ENCODE measurements around the gene MPZL3. TPM values are rescaled to one million over a fixed set of nuclear protein-coding genes. Genes with fewer than 3 reads are reported as not detected.

MPZL3 gene
- total and polyA plus RNA-seq, 2 experiments from 2014 or later, result 0.92 to 2.9 TPM

- Histone ChIP-seq H3F3A (replicated peaks; ENCODE audit: low read depth) (no peaks in the 10 kb centered on the region), H3K79me2 (replicated peaks; ENCODE audit: insufficient read depth) (no peaks in the 10 kb centered on the region), H3K36me3 (ENCODE audit: insufficient read depth) (no peaks in the 10 kb centered on the region), H4K20me1 (replicated peaks; ENCODE audit: insufficient read depth) (no peaks in the 10 kb centered on the region), H3K4me3 (no peak overlapping the region), H3K9me2 (ENCODE audit: insufficient read depth) (no peaks in the 10 kb centered on the region), H3K27ac (ENCODE audit: low read depth) (no peak overlapping the region), H2AFZ (no peak overlapping the region), H3K27me3 (ENCODE audit: insufficient read depth) (no peaks in the 10 kb centered on the region), H3K4me1 (ENCODE audit: insufficient read depth) (no peaks in the 10 kb centered on the region; the same call in 1 of the 2 replicates), H3K4me2 (no peak overlapping the region)
- ATAC-seq (no peak), DNase-seq (ENCODE audit: low spot score) (no peak)
- Mint-ChIP-seq H3K4me3 (no peak overlapping the region), H3K9me3 (no peaks in the 10 kb centered on the region), H3K27me3 (ENCODE audit: insufficient read depth, low read depth, poor library complexity) (no peaks in the 10 kb centered on the region), H3K4me1 (no peaks in the 10 kb centered on the region; the same call in 2 of the 3 replicates), H3K27ac (no peak overlapping the region), H3K36me3 (ENCODE audit: low read depth) (no peaks in the 10 kb centered on the region)
- TF ChIP-seq ZNF114 (CRISPR knock-in tag; IDR thresholded peaks at IDR 0.05), result no peak
- no peak for TF ChIP-seq ZNF462 (CRISPR knock-in tag; IDR thresholded peaks at IDR 0.05)
- no peak for TF ChIP-seq ZNF331 (CRISPR knock-in tag; IDR thresholded peaks at IDR 0.05; ENCODE audit: low read depth)
- TF ChIP-seq EZH2 (IDR thresholded peaks at IDR 0.05; ENCODE audit: low read depth, unreplicated experiment), result no peak
- TF ChIP-seq JUNB (IDR thresholded peaks at IDR 0.05; ENCODE audit: unreplicated experiment), result no peak
These were observed 29.7 kb downstream of the MPZL3 start for GRCh38 chr11:118222437-118222836.

- H3K4me3 Mint-ChIP-seq, result no peak overlapping the region
- DNase-seq (ENCODE audit: low spot score) (no peak), ATAC-seq (no peak)
- H3K4me1 Mint-ChIP-seq, result no peaks in the 10 kb centered on the region; the same call in 2 of the 3 replicates
- Histone ChIP-seq H3K9me2 (ENCODE audit: insufficient read depth) (no peaks in the 10 kb centered on the region), H2AFZ (no peak overlapping the region), H3K27ac (ENCODE audit: low read depth) (no peak overlapping the region), H3F3A (replicated peaks; ENCODE audit: low read depth) (no peaks in the 10 kb centered on the region), H3K27me3 (ENCODE audit: insufficient read depth) (no peaks in the 10 kb centered on the region), H3K36me3 (ENCODE audit: insufficient read depth) (no peaks in the 10 kb centered on the region), H4K20me1 (replicated peaks; ENCODE audit: insufficient read depth) (no peaks in the 10 kb centered on the region), H3K79me2 (replicated peaks; ENCODE audit: insufficient read depth) (no peaks in the 10 kb centered on the region), H3K4me2 (no peak overlapping the region), H3K4me1 (ENCODE audit: insufficient read depth) (no peaks in the 10 kb centered on the region; the same call in 1 of the 2 replicates), H3K4me3 (no peak overlapping the region)
- no peak overlapping the region for H3K27ac Mint-ChIP-seq
- H3K27me3 Mint-ChIP-seq (ENCODE audit: insufficient read depth, low read depth, poor library complexity), result no peaks in the 10 kb centered on the region
- no peaks in the 10 kb centered on the region for H3K36me3 Mint-ChIP-seq (ENCODE audit: low read depth)
- H3K9me3 Mint-ChIP-seq, result no peaks in the 10 kb centered on the region
- TF ChIP-seq POLR2AphosphoS5 (IDR thresholded peaks at IDR 0.05; ENCODE audit: low read depth) (no peak), JUNB (IDR thresholded peaks at IDR 0.05; ENCODE audit: unreplicated experiment) (no peak), ETS1 (IDR thresholded peaks at IDR 0.05) (no peak), ZNF114 (CRISPR knock-in tag; IDR thresholded peaks at IDR 0.05) (no peak), EZH2phosphoT487 (IDR thresholded peaks at IDR 0.05; ENCODE audit: unreplicated experiment) (no peak), ZNF331 (CRISPR knock-in tag; IDR thresholded peaks at IDR 0.05; ENCODE audit: low read depth) (no peak), EZH2 (IDR thresholded peaks at IDR 0.05; ENCODE audit: low read depth, unreplicated experiment) (no peak), CREB1 (CRISPR knock-in tag; IDR thresholded peaks at IDR 0.05; ENCODE audit: low read depth) (no peak), REST (IDR thresholded peaks at IDR 0.05; ENCODE audit: unreplicated experiment) (no peak)
These were observed 30.7 kb downstream of the MPZL3 start for GRCh38 chr11:118221419-118221818.

Measured in GM23338 (cell line).